HEK293 (cell line): ENCODE data around the gene GNGT1.

Experiments
- CTCF ChIA-PET: fragments of 350-600 bp; formaldehyde crosslinking; extraction: SDS; loops from one replicate; lab custom pipeline; 2021; ENCODE audit warnings: antibody characterized with exemption; lab: Yijun Ruan, JAX
- POLR2A ChIA-PET: fragments of 300-600 bp; formaldehyde crosslinking; extraction: SDS; loops from one replicate; lab custom pipeline; 2020; ENCODE audit warnings: antibody characterized with exemption, inconsistent platforms; lab: Yijun Ruan, JAX
- H3K27ac ChIP-seq: fragments of 200-500 bp; sonication (Bioruptor generic); 2 replicates; pipeline ENCODE4 v1.5.1; 2014; ENCODE audit warnings: low read depth, low read length, control low read depth, inconsistent platforms; ENCODE audit errors: extremely low read depth
- H3K36me3 ChIP-seq, 2 experiments: fragments of 200-500 bp in 1 of 2; sonication (Bioruptor generic) in 1 of 2; 1 replicate in 1 of 2; 2 replicates in 1 of 2; pipeline ENCODE4 v1.5.1; 2014 to 2017; ENCODE audit warnings: inconsistent platforms in 2 of 2, low read length in 2 of 2; ENCODE audit not compliant: control insufficient read depth in 2 of 2, insufficient read depth in 1 of 2
- H3K4me1 ChIP-seq: fragments of 200-500 bp; sonication (Bioruptor generic); 2 replicates; pipeline ENCODE4 v1.5.1; 2014; ENCODE audit warnings: mild to moderate bottlenecking, low read length, inconsistent platforms; ENCODE audit not compliant: control insufficient read depth, insufficient read depth
- H3K4me3 ChIP-seq: 2 replicates; pipeline ENCODE4 v1.5.1; 2011; ENCODE audit warnings: low read depth, mild to moderate bottlenecking, control low read depth, low read length, moderate library complexity
- H3K9me3 ChIP-seq: fragments of 200-500 bp; sonication (Bioruptor generic); 2 replicates; pipeline ENCODE4 v1.5.1; 2014; ENCODE audit warnings: low read depth, low read length, inconsistent platforms; ENCODE audit not compliant: control insufficient read depth, insufficient read depth
- MZF1 ChIP-seq: fragments of 450-650 bp; formaldehyde crosslinking; IDR thresholded peaks from 2 replicates; pipeline ENCODE4 v1.5.1; 2017; ENCODE audit warnings: missing biosample characterization, missing genetic modification characterization, borderline replicate concordance
- PRDM1 ChIP-seq: fragments of 450-650 bp; formaldehyde crosslinking; IDR thresholded peaks from 2 replicates; pipeline ENCODE4; 2016; ENCODE audit warnings: missing biosample characterization, missing genetic modification characterization
- SCRT2 ChIP-seq: fragments of 450-650 bp; formaldehyde crosslinking; IDR thresholded peaks from 2 replicates; pipeline ENCODE4 v1.5.1; 2016; ENCODE audit warnings: missing biosample characterization, missing genetic modification characterization
- SETDB1 ChIP-seq: IDR thresholded peaks from one replicate; pipeline ENCODE4 v1.6.1; 2017; ENCODE audit warnings: mild to moderate bottlenecking, low read length, moderate library complexity, mixed read lengths; ENCODE audit not compliant: insufficient read length
- ZBTB11 ChIP-seq: fragments of 450-650 bp; formaldehyde crosslinking; conservative IDR thresholded peaks from 2 replicates; pipeline ENCODE4 v1.5.1; 2016; ENCODE audit warnings: low read depth, missing biosample characterization, missing genetic modification characterization
- ZNF157 ChIP-seq: fragments of 450-650 bp; formaldehyde crosslinking; IDR thresholded peaks from 2 replicates; pipeline ENCODE4 v1.5.1; 2016; ENCODE audit warnings: missing biosample characterization, missing genetic modification characterization
- ZNF311 ChIP-seq: fragments of 450-650 bp; formaldehyde crosslinking; IDR thresholded peaks from 2 replicates; pipeline ENCODE4 v1.5.1; 2017; ENCODE audit warnings: missing biosample characterization, missing genetic modification characterization, borderline replicate concordance
- ZNF426 ChIP-seq: fragments of 450-650 bp; formaldehyde crosslinking; IDR thresholded peaks from 2 replicates; pipeline ENCODE4 v1.5.1; 2017; ENCODE audit warnings: missing biosample characterization, missing genetic modification characterization, mild to moderate bottlenecking, inconsistent platforms, moderate library complexity
- TF ChIP-seq, protein P1 (sequence below): fragments of 450-650 bp; IDR thresholded peaks from 2 replicates; pipeline ENCODE4 v1.5.1; 2018; ENCODE audit warnings: missing biosample characterization, missing genetic modification characterization
- TF ChIP-seq, protein P2 (sequence below): fragments of 450-650 bp; formaldehyde crosslinking; IDR thresholded peaks from 2 replicates; pipeline ENCODE4 v1.5.1; 2016; ENCODE audit warnings: missing biosample characterization, missing genetic modification characterization

GNGT1 gene

GRCh38 chr7:93958651-93959050 is 52.3 kb downstream of the GNGT1 start:
- TF ChIP-seq PRDM1 = no peak
- TF ChIP-seq ZNF311 (tag by site-specific recombination) = no peak
- no peak for TF ChIP-seq ZNF426 (tag by site-specific recombination)
- TF ChIP-seq MZF1 (tag by site-specific recombination) = no peak
- TF ChIP-seq, protein P1, sequence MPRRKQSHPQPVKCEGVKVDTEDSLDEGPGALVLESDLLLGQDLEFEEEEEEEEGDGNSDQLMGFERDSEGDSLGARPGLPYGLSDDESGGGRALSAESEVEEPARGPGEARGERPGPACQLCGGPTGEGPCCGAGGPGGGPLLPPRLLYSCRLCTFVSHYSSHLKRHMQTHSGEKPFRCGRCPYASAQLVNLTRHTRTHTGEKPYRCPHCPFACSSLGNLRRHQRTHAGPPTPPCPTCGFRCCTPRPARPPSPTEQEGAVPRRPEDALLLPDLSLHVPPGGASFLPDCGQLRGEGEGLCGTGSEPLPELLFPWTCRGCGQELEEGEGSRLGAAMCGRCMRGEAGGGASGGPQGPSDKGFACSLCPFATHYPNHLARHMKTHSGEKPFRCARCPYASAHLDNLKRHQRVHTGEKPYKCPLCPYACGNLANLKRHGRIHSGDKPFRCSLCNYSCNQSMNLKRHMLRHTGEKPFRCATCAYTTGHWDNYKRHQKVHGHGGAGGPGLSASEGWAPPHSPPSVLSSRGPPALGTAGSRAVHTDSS (tag by site-specific recombination) = no peak
- TF ChIP-seq ZBTB11 = no peak
- TF ChIP-seq ZNF157 (tag by site-specific recombination) = no peak
- no peak for TF ChIP-seq SETDB1
- no peak for TF ChIP-seq SCRT2 (tag by site-specific recombination)
- TF ChIP-seq, protein P2, sequence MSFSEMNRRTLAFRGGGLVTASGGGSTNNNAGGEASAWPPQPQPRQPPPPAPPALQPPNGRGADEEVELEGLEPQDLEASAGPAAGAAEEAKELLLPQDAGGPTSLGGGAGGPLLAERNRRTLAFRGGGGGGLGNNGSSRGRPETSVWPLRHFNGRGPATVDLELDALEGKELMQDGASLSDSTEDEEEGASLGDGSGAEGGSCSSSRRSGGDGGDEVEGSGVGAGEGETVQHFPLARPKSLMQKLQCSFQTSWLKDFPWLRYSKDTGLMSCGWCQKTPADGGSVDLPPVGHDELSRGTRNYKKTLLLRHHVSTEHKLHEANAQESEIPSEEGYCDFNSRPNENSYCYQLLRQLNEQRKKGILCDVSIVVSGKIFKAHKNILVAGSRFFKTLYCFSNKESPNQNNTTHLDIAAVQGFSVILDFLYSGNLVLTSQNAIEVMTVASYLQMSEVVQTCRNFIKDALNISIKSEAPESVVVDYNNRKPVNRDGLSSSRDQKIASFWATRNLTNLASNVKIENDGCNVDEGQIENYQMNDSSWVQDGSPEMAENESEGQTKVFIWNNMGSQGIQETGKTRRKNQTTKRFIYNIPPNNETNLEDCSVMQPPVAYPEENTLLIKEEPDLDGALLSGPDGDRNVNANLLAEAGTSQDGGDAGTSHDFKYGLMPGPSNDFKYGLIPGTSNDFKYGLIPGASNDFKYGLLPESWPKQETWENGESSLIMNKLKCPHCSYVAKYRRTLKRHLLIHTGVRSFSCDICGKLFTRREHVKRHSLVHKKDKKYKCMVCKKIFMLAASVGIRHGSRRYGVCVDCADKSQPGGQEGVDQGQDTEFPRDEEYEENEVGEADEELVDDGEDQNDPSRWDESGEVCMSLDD (tag by site-specific recombination) = no peak
- TF ChIP-seq, all 188 proteins: peak for 0
- H3K27ac ChIP-seq = no peak overlapping the region
- H3K36me3 ChIP-seq = no peaks in the 10 kb centered on the region
- CTCF ChIA-PET = no interaction called here
- POLR2A ChIA-PET = no interaction called here
- no peak overlapping the region for H3K4me3 ChIP-seq
- no peaks in the 10 kb centered on the region for H3K9me3 ChIP-seq
- H3K4me1 ChIP-seq = no peaks in the 10 kb centered on the region
